A673 (cell line): ENCODE results near the gene MYOZ3.

Source experiments
- CTCF ChIP-seq: fragments of 300-800, 200-600 bp; sonication (generic); conservative IDR thresholded peaks from 2 replicates; pipeline ENCODE4 v1.5.1; 2017; ENCODE audit warnings: low read depth, mild to moderate bottlenecking, antibody characterized with exemption, low read length, moderate library complexity, mixed read lengths
- EZH2 ChIP-seq: fragments of 200-600 bp; sonication (generic); IDR thresholded peaks from 2 replicates; pipeline ENCODE4 v1.6.1; 2017; ENCODE audit warnings: borderline replicate concordance, low read depth, mild to moderate bottlenecking, mixed read lengths, antibody characterized with exemption, low read length; ENCODE audit not compliant: poor library complexity, severe bottlenecking

DNA sequence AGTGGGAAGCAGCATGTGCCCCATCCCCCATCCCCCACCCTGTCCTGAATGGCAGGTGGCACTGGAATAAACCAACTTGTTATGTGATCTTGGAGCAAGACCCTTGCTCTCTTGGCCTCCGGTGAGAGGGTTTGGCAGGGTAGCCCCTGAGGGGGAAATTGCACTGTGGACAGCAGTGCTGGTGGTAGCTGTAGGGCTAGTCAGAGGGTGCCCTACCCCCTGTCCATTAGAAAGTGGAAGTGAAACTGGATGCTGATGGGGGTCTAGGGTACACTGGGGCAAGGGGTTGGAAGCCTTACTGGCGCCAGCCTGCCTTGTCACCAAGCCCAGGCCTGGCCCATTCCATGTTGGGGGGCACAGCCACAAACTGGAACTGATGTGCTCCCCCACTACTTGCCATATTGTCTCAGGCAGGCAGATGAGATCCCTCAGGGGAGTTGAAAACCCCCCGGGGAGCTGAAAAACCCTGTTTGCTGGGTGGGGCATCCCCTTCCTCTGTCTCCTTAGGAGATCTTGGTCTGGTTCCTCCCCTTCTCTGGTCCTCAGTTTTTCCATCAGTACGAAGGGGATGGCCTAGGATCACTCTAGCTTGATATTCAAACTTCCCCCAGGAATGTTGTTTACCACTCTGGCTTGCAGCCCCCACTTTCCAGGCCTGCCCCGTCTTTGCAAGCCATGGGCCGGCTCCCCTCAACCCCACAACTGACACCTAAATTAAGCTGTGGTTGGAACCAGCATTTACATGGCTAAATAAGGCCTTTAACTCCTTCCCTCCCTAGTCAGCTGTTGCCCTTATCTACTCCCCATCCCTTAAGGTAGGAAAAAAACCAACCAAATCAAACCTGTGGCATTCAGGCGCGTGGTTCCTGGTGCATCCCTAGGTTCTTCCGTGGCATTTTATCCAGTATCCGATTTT is 35.0 kb upstream of the MYOZ3 start:
- TF ChIP-seq CTCF: no peak
- no peak for TF ChIP-seq EZH2
